Ascending aorta (tissue), 2 donors: ENCODE data around the gene SEPTIN2. TPM values are rescaled to one million over a fixed set of nuclear protein-coding genes. Genes with fewer than 3 reads are reported as not detected.

Experiments
- DNase-seq, 2 donors: peaks; one replicate each; pipeline ENCODE4 v3.0.0-alpha.2; 2019; ENCODE audit warnings: low spot score in 2 of 2
- H3K27ac ChIP-seq, 2 donors: fragments of 200-600 bp; sonication (generic); one replicate each; pipeline ENCODE4 v1.5.1; 2016 to 2017; ENCODE audit warnings: mild to moderate bottlenecking in 1 of 2
- H3K27me3 ChIP-seq: fragments of 200-600 bp; sonication (generic); one replicate; pipeline ENCODE4 v1.5.1; 2017
- H3K36me3 ChIP-seq, 2 donors: fragments of 200-600 bp; sonication (generic); one replicate each; pipeline ENCODE4 v1.5.1; 2016
- H3K4me1 ChIP-seq, 2 donors: fragments of 200-600 bp; sonication (generic); one replicate each; pipeline ENCODE4 v1.5.1; 2016 to 2017; ENCODE audit warnings: mild to moderate bottlenecking in 1 of 2
- H3K4me3 ChIP-seq, 2 donors: fragments of 200-600 bp; sonication (generic); one replicate each; pipeline ENCODE4 v1.5.1; 2016 to 2017; ENCODE audit warnings: mild to moderate bottlenecking in 1 of 2
- H3K9me3 ChIP-seq, 2 donors: fragments of 200-600 bp; sonication (generic); one replicate each; pipeline ENCODE4 v1.5.1; 2016
- CTCF ChIP-seq, 3 experiments: fragments of 200-600 bp in 2 of 3; fragments of 450-650 bp in 1 of 3; sonication (generic) in 2 of 3; IDR thresholded peaks; one replicate each; pipeline ENCODE4 v1.5.1; 2016 to 2019; ENCODE audit warnings: antibody characterized with exemption in 3 of 3, mild to moderate bottlenecking in 1 of 3, moderate library complexity in 1 of 3
- intact Hi-C: fragments of 100-400 bp; cut with DNase I; formaldehyde crosslinking; loops from one replicate; pipeline ENCODE4 v1.15.1; 2023
- total RNA-seq: library from RNA; depleted of rRNA; stranded (reverse); fragments of >200 nt; gene quantifications from one replicate; pipeline ENCODE4 v1.1.0, GENCODE V29; 2016

The SEPTIN2 gene
- total RNA-seq, 1 donor from 2014 or later, result 248 TPM

DNA sequence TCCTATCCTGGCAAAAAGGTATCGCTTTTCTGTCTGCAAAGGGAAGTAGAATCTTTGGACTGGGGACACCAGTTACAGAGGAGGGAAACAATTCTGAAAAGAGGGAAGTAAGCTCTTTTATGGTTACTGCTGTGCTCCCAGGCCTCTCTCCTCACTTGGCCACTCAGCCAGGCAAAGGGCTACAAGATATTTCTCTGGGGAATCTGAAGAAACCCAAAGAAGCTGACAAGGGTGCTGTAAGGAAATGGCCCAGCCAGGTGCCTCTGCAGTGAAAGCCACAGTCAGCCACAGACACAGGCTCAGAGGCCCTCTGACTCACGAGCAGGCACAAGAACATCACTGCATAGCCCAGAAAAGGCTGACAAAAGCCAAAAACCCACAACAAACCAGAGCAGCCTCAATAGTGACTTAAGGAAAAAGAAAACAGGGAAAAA, 6.0 kb upstream of the SEPTIN2 start:
- H3K36me3 ChIP-seq, result no peaks in the 10 kb centered on the region
- no peak overlapping the region for H3K4me3 ChIP-seq
- H3K4me1 ChIP-seq, result peaks cover 0 to 13% of the 10 kb centered on the region in 2 donors
- intact Hi-C loops, result loop anchor here (10.0 kb wide), 1 partner anchor 315 kb away; the partner anchor contains the start of gene SNED1
- no peaks in the 10 kb centered on the region for H3K27me3 ChIP-seq
- peak overlapping the region in 1 of 2 donors; percentile 36 for H3K27ac ChIP-seq
- DNase-seq, result no peak
- H3K9me3 ChIP-seq, result no peaks in the 10 kb centered on the region
- TF ChIP-seq CTCF (IDR thresholded peaks at IDR 0.05), result no peak

DNA sequence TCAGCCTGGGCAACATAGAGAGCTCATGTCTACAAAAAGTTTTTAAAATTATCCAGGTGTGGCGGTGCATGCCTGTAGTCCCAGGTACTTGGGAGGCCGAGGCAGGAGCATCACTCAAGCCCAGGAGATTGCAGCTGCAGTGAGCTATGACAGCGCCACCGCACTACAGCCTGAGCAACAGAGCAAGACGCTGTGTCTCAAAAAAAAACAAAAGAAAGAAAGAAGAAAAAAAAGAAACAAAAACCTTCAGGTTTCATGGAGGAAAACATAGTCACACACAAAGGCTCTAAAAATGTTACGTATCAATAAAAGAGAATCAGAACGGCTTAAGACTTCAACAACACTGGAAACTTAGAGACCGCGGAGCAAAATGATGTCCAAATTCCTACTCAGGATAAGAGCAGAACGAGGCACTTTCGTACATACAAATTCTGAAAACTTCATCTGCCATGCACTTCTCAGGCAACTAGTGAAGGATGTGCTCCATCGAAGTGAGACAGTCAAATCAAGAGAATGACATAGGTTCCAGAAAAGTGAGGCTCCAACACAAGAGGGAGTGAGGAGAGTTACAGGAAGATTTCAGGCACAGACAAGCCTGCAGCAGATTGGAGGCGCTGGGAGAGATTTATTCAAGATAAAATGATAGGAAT, 4.7 kb upstream of the SEPTIN2 start:
- intact Hi-C loops, result loop anchor here (10.0 kb wide), 1 partner anchor 316 kb away; the partner anchor contains the start of gene SNED1
- peaks cover 0 to 13% of the 10 kb centered on the region in 2 donors for H3K4me1 ChIP-seq
- no peaks in the 10 kb centered on the region for H3K9me3 ChIP-seq
- H3K27me3 ChIP-seq, result no peaks in the 10 kb centered on the region
- H3K36me3 ChIP-seq, result no peaks in the 10 kb centered on the region
- DNase-seq, result no peak
- TF ChIP-seq CTCF (IDR thresholded peaks at IDR 0.05), result no peak
- no peak overlapping the region for H3K27ac ChIP-seq
- H3K4me3 ChIP-seq, result no peak overlapping the region

- Histone ChIP-seq H3K4me1 (peaks cover 0 to 18% of the 10 kb centered on the region in 2 donors), H3K4me3 (no peak overlapping the region), H3K27ac (no peak overlapping the region), H3K36me3 (no peaks in the 10 kb centered on the region), H3K27me3 (no peaks in the 10 kb centered on the region), H3K9me3 (no peaks in the 10 kb centered on the region)
- no peak for TF ChIP-seq CTCF (IDR thresholded peaks at IDR 0.05)
- intact Hi-C loops, result loop anchor here (10.0 kb wide), 1 partner anchor 317 kb away; the partner anchor contains the start of gene SNED1
- DNase-seq, result no peak
Measured at GRCh38 chr2:241312082-241312481, 3.6 kb upstream of the SEPTIN2 start.

- Histone ChIP-seq H3K4me3 (no peak overlapping the region), H3K4me1 (peaks cover 0 to 27% of the 10 kb centered on the region in 2 donors), H3K27ac (no peak overlapping the region)
Measured at GRCh38 chr2:241313543-241314095, 2.1 kb upstream of the SEPTIN2 start.

More at GRCh38 chr2:241313543-241314095, 2.1 kb upstream of the SEPTIN2 start:
- no peak for TF ChIP-seq CTCF (IDR thresholded peaks at IDR 0.05)
- intact Hi-C loops, result loop anchor here (2.0 to 10.0 kb wide), 3 partner anchors 165 to 319 kb away; partner anchors contain the start of genes MTERF4, PASK and SNED1
- no peaks in the 10 kb centered on the region for H3K9me3 ChIP-seq
- H3K36me3 ChIP-seq, result no peaks in the 10 kb centered on the region
- no peak for DNase-seq
- H3K27me3 ChIP-seq, result no peaks in the 10 kb centered on the region
